Heart right ventricle (tissue), 16 donors: ENCODE results near the gene SEMA5A. TPM values are rescaled to one million over a fixed set of nuclear protein-coding genes. Genes with fewer than 3 reads are reported as not detected.

ENCODE experiments used
- ATAC-seq, 8 donors: fragments of 200-7000 bp; cut with Tn5 transposase; one replicate each; pipeline ENCODE4 v1.9.1; 2020; ENCODE audit warnings: mild to moderate bottlenecking in 8 of 8, moderate library complexity in 8 of 8, moderate number of reproducible peaks in 1 of 8
- DNase-seq, 2 donors: peaks; one replicate each; pipeline ENCODE4 v3.0.0-alpha.2; 2020
- H3K27ac ChIP-seq, 10 donors: fragments of 200-600 bp; sonication (generic) in 2 of 10; one replicate each; pipeline versions ENCODE4 v1.5.0 to v1.8.0; 2020 to 2022; ENCODE audit warnings: mild to moderate bottlenecking in 3 of 10
- H3K27me3 ChIP-seq, 7 donors: fragments of 200-600 bp; one replicate each; pipeline ENCODE4 v1.8.0; 2021 to 2022; ENCODE audit warnings: mild to moderate bottlenecking in 2 of 7
- H3K36me3 ChIP-seq, 9 donors: fragments of 200-600 bp; sonication (generic) in 1 of 9; one replicate each; pipeline versions ENCODE4 v1.5.0 to v1.8.0; 2020 to 2022; ENCODE audit warnings: mild to moderate bottlenecking in 2 of 9
- H3K4me1 ChIP-seq, 9 donors: fragments of 200-600 bp; sonication (generic) in 1 of 9; one replicate each; pipeline versions ENCODE4 v1.5.0 to v1.8.0; 2020 to 2022; ENCODE audit warnings: mild to moderate bottlenecking in 4 of 9
- H3K4me3 ChIP-seq, 10 donors: fragments of 200-600 bp; sonication (generic) in 2 of 10; one replicate each; pipeline versions ENCODE4 v1.5.0 to v1.8.0; 2020 to 2022; ENCODE audit warnings: mild to moderate bottlenecking in 7 of 10, moderate library complexity in 2 of 10
- H3K9me3 ChIP-seq, 11 donors: fragments of 200-600 bp in 10 of 11; sonication (generic) in 2 of 11; one replicate each; pipeline versions ENCODE4 v1.5.0 to v1.8.0; 2013 to 2022; ENCODE audit warnings: mild to moderate bottlenecking in 2 of 11, control low read depth in 1 of 11, moderate library complexity in 1 of 11
- CTCF ChIP-seq, 9 donors: fragments of 200-600 bp; sonication (generic) in 2 of 9; IDR thresholded peaks; one replicate each; pipeline versions ENCODE4 v1.5.0 to v1.8.0; 2021 to 2022; ENCODE audit warnings: antibody characterized with exemption in 9 of 9, mild to moderate bottlenecking in 5 of 9, moderate library complexity in 1 of 9
- WGBS, 2 donors: extraction: QIAGEN DNeasy Blood & Tissue Kit; methylation state at CpG; one replicate each; pipeline ENCODE4 v1.1.7; 2013; ENCODE audit warnings: inconsistent platforms in 1 of 2; 5-methylcytosine and 5-hydroxymethylcytosine counted together
- intact Hi-C, 10 donors: fragments of 100-400 bp; cut with DNase I; formaldehyde crosslinking; loops; one replicate each; pipeline versions ENCODE4 v1.11.1 to v1.14.2; 2022
- polyA plus RNA-seq, 2 donors: library from polyadenylated mRNA; stranded (reverse); fragments of 200-250 nt; gene quantifications; one replicate each; pipeline ENCODE4 v1.2.3, GENCODE V29; 2013
- total RNA-seq, 10 donors: library from RNA; stranded (reverse); fragmentation: NEBNext Ultra II Directional in 3 of 10; extraction: Animal tissue kit (Norgen Biotek cat#: 25700) in 3 of 10; gene quantifications; one replicate each; pipeline versions ENCODE4 v1.2.1 to v1.2.4, GENCODE V29; 2021 to 2023
- donor health status: Arrhythmogenic right ventricular cardiomyopathy.
- donor health status: ischemic (EF 13 %, LVEDD 7.1; RV severe dilation, severe dysfunction).
- donor health status: healthy with polysubstance abuse.
- donor health status: DM: no; HTN: yes; CAD: no.
- donor health status: DM: no; HTN: no; CAD: no.
- donor health status: ischemic (EF 25% LVEDD 6.9; RV normal size, moderate dysfunction).
- donor health status: ischemic (EF 25% LVEDD 5.7; RV mildly dilated, moderate dysfunction).
- donor health status: healthy.
- donor health status: DM: yes; HTN: yes; CAD: no.
- donor health status: Ischemic cardiomyopathy.
- donor health status: ischemic (EF 35%, LVEDD 5.7; RV mildly dilated, moderate dysfunction).
- donor health status: nonischemic (EF 11% LVEDD 7.7; RV severe dilation, severe dysfunction).
- donor health status: DM: yes; HTN: yes; CAD: no.
- donor health status: PGD.
- donor health status: ischemic (EF 29% LVEDD 5.4; RV normal size, mild dysfunction).
- donor health status: nonischemic (EF 23%, LVEDD 6.1; RV moderate dilation, normal function).

SEMA5A gene
- total and polyA plus RNA-seq, 12 donors: 1.9 to 71.5 (median 48.0) TPM

GRCh38 chr5:9069650-9070049, 476.2 kb downstream of the SEMA5A start:
- ATAC-seq (no peak), DNase-seq (no peak)
- no peak for TF ChIP-seq CTCF (IDR thresholded peaks at IDR 0.05)
- 84 to 90% methylated on average over 6 of the region's 6 CpGs for WGBS, 2 donors
- intact Hi-C loops: no loop called here
- Histone ChIP-seq H3K36me3 (peaks cover 0 to 19% (median 0%) of the 10 kb centered on the region in 9 donors), H3K9me3 (peaks cover 0 to 7% (median 0%) of the 10 kb centered on the region in 11 donors), H3K4me3 (no peak overlapping the region), H3K27ac (no peak overlapping the region), H3K27me3 (no peaks in the 10 kb centered on the region), H3K4me1 (peaks cover 0 to 8% (median 0%) of the 10 kb centered on the region in 9 donors)

DNA sequence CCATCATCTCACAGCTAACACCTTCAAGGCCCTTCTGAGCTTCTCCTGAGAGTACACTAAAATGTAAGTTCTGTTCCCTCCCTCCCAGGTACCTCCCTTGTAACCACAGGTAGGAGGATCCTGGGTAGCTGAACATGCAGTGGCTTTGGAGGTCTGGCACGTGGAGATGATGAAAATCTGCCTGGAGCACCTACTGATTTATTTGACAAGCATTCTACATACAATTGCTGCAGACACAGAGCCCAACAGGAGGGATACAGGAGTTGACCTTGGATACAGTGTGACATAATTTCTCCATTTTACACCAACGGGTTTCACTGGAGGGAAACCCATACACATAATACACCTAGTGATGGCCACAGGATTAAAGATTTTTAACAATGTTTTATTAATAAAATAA, 478.7 kb downstream of the SEMA5A start:
- WGBS, 2 donors: 71 to 90% methylated on average over 2 of the region's 2 CpGs
- intact Hi-C loops: no loop called here

DNA sequence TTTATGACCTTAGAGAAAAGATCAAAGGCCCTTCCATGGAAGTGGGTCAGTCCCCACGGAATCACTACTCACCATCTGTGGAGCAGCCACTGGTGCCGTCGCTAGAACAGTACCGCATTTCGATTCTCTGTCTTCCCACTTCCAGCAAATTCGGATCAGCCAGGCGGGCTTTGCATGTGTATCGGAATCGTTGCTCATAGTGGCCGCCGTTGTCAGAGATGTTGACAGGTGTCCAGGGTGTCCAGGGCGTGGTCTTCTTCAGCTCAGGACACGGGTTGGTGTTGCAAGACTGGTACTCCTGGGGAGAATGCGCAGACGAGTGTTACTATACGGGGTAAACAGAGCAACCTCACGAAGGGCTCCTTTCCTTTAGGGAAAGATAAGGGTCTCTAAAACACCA, 479.5 kb downstream of the SEMA5A start:
- Histone ChIP-seq H3K27ac (no peak overlapping the region), H3K9me3 (peaks cover 0 to 3% (median 0%) of the 10 kb centered on the region in 11 donors), H3K36me3 (peaks cover 0 to 30% (median 0%) of the 10 kb centered on the region in 9 donors), H3K4me1 (peaks cover 0 to 5% (median 0%) of the 10 kb centered on the region in 9 donors), H3K4me3 (no peak overlapping the region), H3K27me3 (no peaks in the 10 kb centered on the region)
- DNase-seq: no peak
- TF ChIP-seq CTCF (IDR thresholded peaks at IDR 0.05): no peak
- ATAC-seq: no peak
- WGBS, 2 donors: 89 to 94% methylated on average over 17 of the region's 17 CpGs
- intact Hi-C loops: no loop called here

More for the DNA sequence above, 478.7 kb downstream of the SEMA5A start:
- H3K4me3 ChIP-seq: no peak overlapping the region
- no peak for DNase-seq
- peaks cover 0 to 3% (median 0%) of the 10 kb centered on the region in 11 donors for H3K9me3 ChIP-seq
- ATAC-seq: no peak
- peaks cover 0 to 8% (median 0%) of the 10 kb centered on the region in 9 donors for H3K4me1 ChIP-seq
- peaks cover 0 to 26% (median 0%) of the 10 kb centered on the region in 9 donors for H3K36me3 ChIP-seq
- no peak for TF ChIP-seq CTCF (IDR thresholded peaks at IDR 0.05)
- H3K27me3 ChIP-seq: no peaks in the 10 kb centered on the region
- no peak overlapping the region for H3K27ac ChIP-seq

DNA sequence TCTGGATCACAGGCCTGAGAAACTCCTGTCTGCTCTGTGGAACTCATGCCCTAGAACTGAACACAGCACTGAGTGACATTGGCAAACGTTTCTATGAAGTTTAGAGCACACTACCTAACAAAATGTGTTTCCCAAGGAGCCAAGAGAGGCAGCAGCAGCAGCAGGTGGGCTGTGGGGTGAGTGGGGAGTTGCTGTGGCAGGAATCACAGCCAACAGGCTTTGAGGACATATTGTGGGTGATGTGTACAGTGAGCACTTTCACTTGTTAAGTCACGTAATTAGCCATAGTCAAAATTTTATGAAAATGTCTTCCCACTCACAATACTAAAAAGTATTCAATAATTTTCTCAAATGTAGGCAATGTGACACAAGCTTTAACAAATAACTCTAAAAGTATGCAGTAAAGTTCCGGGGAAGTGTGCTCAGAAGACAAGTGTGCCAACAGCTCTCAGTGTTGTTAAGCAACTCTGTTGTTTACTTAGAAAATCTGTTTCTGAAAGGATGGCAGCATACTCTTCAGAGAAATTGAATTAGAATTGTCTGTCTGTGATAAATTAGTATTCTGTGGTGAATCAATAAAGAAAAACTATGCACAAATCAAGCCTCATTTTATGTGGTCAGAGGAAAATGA, 482.1 kb downstream of the SEMA5A start:
- ATAC-seq (no peak), DNase-seq (no peak)
- Histone ChIP-seq H3K36me3 (peaks cover 0 to 30% (median 0%) of the 10 kb centered on the region in 9 donors), H3K27ac (no peak overlapping the region), H3K9me3 (peaks cover 0 to 3% (median 0%) of the 10 kb centered on the region in 11 donors), H3K4me1 (peaks cover 0 to 17% (median 6%) of the 10 kb centered on the region in 9 donors), H3K27me3 (no peaks in the 10 kb centered on the region), H3K4me3 (no peak overlapping the region)
- intact Hi-C loops: no loop called here
- WGBS, 2 donors: 70 to 71% methylated on average over 3 of the region's 3 CpGs
- TF ChIP-seq CTCF (IDR thresholded peaks at IDR 0.05): no peak
